Astrocyte of the spinal cord (primary cell): ENCODE data around the gene GXYLT2.

Experiments
- DNase-seq: peaks from one replicate; pipeline ENCODE4 v3.0.0; 2011; ENCODE audit warnings: low read depth, low spot score
- H3K4me3 ChIP-seq: 2 replicates; pipeline ENCODE4 v1.5.1; 2011; ENCODE audit warnings: low read depth, mild to moderate bottlenecking, low read length, moderate library complexity
- in situ Hi-C: cut with HindIII; loops from 2 replicates; pipeline ENCODE4 v1.10.0; 2017; ENCODE audit warnings: low sequenced_read_pairs
- TF ChIP-seq, protein P1 (sequence below): IDR thresholded peaks from 2 replicates; pipeline ENCODE4 v1.5.1; 2012; ENCODE audit warnings: low read depth, mild to moderate bottlenecking, low read length, inconsistent platforms

The GXYLT2 gene

DNA sequence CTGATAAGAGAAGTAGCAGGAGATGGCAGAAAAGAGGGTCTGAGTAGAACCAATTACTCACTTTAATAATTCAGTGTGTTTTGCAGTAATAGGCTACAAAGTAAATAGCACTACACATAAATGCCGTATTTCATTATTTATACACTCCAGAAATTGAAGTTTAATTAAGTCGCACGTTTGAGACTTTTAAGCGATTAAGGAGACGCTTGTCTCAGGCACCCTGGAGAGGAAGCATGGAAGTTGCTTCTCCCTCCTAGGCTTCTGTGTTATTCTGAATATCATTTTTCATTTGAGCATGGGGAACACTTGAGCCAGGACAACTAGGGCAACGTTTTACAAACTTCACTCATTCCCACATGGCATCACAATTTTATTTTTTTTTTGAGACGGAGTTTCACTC, 12.2 kb downstream of the GXYLT2 start:
- no peak overlapping the region for H3K4me3 ChIP-seq
- TF ChIP-seq, protein P1, sequence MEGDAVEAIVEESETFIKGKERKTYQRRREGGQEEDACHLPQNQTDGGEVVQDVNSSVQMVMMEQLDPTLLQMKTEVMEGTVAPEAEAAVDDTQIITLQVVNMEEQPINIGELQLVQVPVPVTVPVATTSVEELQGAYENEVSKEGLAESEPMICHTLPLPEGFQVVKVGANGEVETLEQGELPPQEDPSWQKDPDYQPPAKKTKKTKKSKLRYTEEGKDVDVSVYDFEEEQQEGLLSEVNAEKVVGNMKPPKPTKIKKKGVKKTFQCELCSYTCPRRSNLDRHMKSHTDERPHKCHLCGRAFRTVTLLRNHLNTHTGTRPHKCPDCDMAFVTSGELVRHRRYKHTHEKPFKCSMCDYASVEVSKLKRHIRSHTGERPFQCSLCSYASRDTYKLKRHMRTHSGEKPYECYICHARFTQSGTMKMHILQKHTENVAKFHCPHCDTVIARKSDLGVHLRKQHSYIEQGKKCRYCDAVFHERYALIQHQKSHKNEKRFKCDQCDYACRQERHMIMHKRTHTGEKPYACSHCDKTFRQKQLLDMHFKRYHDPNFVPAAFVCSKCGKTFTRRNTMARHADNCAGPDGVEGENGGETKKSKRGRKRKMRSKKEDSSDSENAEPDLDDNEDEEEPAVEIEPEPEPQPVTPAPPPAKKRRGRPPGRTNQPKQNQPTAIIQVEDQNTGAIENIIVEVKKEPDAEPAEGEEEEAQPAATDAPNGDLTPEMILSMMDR, result no peak
- in situ Hi-C loops, result no loop called here
- no peak for DNase-seq

- DNase-seq, result no peak
- in situ Hi-C loops, result no loop called here
These were observed 14.0 kb downstream of the GXYLT2 start for GRCh38 chr3:72901840-72902239.

GRCh38 chr3:72903004-72903403, 15.2 kb downstream of the GXYLT2 start:
- in situ Hi-C loops, result no loop called here
- peak; percentile 80 for DNase-seq
- H3K4me3 ChIP-seq, result no peak overlapping the region
- TF ChIP-seq, protein P1, result no peak

More at GRCh38 chr3:72901840-72902239, 14.0 kb downstream of the GXYLT2 start:
- H3K4me3 ChIP-seq, result no peak overlapping the region
- TF ChIP-seq, protein P1, result no peak

DNA sequence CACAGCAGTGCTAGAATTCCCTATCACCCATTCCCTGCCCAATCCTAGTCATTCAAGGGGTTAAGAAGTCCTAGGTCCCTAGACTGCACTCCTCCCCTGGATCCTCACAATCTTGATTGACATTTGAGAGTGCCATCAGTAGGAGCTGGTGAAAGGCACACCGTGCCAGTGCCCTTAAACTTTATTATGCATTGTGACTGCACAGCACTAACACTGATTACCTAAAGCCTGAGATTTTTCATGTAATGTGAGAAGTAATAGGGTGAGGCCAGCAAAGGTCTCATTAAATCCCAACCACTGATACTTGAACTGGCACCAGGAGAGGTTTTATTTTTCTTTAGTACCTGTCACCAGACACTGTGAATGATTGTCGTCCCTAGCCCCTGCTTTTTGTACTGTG, 16.3 kb downstream of the GXYLT2 start:
- no peak overlapping the region for H3K4me3 ChIP-seq
- no peak for DNase-seq
- in situ Hi-C loops, result no loop called here
- TF ChIP-seq, protein P1, result no peak

DNA sequence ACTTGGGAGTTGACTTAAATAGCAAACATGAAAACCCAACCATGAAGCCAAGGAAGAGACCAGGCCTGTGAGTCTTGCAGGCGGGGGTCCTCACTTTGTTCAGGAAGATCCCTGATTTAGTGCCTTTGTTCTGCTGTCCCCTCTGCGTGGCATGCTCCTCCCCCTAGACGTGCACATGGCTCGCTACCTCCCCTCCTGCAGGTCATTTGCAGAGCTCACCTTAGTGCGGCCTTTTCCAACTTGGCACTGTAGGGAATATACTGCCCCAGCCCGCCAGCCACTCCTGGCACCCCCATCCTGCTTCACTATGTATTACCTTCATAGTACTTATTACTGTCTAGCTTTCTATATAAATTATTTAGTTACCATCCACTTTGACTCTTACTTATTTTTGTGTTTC, 18.3 kb downstream of the GXYLT2 start:
- TF ChIP-seq, protein P1, result no peak
- no peak overlapping the region for H3K4me3 ChIP-seq
- in situ Hi-C loops, result no loop called here
- DNase-seq, result no peak

- in situ Hi-C loops, result no loop called here
- TF ChIP-seq, protein P1, result no peak
- DNase-seq, result peak; percentile 77
- H3K4me3 ChIP-seq, result no peak overlapping the region
These were observed 19.4 kb downstream of the GXYLT2 start for GRCh38 chr3:72907131-72907711.
